WI38 (cell line): Measurements from ENCODE around the gene TNS2.

Source experiments
- H3K4me3 ChIP-seq: 2 replicates; pipeline ENCODE4 v1.5.1; 2011; ENCODE audit warnings: low read depth, mild to moderate bottlenecking, control low read depth, low read length
- CTCF ChIP-seq: IDR thresholded peaks from 2 replicates; pipeline ENCODE4 v1.5.1; 2012; ENCODE audit warnings: low read depth, mild to moderate bottlenecking, control low read depth, low read length

Gene TNS2

GRCh38 chr12:53049571-53050318 lies at the start of gene TNS2:
TSS of gene TNS2 (plus strand) at chr12:53050065. CDS start at chr12:53050186, 121 bp downstream.
- TF ChIP-seq CTCF: no peak
- H3K4me3 ChIP-seq: peak within 1 kb of the TSS; percentile 80

DNA sequence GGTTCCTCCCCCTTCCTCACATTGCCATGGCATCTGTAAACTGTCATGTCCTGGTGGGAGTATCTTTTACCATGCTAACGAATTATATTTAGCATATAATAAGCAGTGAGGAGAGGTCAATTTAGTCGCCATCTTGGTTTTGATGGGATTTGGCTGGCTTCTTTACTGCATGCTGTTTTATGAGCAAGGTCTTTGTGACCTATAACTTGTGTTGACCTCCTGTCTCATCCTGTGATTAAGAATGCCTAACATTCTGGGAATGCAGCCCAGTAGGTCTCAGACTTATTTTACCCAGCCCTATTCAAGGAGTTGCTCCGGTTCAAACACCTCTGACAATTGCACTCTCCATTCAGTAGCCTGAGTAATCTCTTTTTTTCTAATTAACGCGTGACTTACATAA lies 45.7 kb upstream of the TNS2 start:
- no peak overlapping the region for H3K4me3 ChIP-seq
- no peak for TF ChIP-seq CTCF

- no peak for TF ChIP-seq CTCF
- H3K4me3 ChIP-seq: no peak overlapping the region
Observed at GRCh38 chr12:53004582-53004981, 45.3 kb upstream of the TNS2 start.

DNA sequence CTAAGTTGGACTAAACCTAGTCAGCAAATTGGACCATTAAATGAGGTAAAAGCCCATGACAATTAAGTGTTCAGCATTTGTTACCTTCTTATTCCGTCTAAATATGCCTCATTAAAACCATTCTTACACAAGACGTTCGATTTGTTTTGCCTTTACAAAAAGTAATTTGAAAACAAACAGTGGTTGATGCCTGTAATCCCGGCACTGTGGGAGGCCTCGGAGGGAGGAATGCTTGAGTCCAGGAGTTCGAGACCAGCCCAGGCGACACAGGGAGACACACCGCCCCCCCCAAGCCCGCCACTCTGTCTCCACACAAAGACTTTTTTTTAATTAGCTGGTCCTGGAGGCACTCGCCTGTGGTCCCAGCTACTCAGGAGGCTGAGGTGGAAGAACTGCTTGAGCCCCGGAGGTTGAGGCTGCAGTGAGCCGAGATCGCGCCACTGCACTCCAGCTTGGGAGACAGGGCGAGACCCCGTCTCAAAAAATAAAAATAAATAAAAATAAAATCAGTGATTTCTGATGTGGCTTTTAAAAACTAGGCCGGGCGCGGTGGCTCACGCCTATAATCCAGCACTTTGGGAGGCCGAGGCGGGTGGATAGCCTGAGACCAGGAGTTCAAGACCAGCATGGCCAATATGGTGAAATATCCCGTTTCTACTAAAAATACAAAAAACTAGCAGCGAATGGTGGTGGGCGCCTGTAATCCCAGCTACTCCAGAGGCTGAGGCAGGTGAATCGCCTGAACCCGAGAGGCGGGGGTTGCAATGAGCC lies 44.5 kb upstream of the TNS2 start:
- TF ChIP-seq CTCF: no peak

DNA sequence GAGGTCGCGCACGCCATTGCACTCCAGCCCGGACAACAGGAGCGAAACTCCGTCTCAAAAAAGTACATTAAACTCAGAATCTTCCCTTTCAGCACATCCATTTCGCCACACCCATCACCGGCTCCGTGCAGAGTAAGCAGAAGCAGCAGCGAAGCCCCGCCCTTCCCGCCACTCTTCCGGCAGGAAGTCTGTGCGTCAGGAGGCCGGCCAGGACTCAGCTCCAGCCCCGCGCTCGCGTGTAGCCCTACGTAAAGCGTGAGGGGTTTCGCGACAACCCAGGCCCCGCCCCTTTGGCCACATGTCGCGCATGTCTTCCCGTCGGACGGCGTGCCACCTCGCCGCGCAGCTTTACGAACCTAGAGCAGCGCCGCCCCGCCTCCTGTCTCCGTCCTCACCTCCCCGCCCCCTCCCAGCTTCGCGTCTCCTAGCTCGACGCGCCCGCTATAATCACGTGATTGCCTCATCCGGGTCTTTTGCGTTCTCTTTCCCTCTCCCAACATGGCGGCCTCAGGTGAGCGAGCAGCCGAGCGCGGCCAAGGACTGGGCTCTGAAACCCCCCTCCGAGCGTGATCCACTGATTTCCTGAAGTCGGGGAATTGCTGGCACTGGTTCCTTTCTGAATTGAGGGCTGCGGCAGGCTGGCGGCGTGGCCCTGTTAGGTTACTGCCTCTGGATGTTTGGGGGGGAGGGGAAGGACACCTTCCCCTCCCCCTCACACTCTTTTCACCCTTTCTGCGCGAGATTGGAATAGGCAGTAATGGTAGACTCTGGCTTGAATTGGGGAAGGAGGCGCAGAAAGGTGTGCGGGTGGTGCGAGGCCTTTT lies 43.7 kb upstream of the TNS2 start, which contains the start of gene EIF4B:
Gene EIF4B, plus strand, starts transcription at position 471 of the 824 bp plus-strand sequence. Its CDS starts 28 bp downstream, at position 499.
- H3K4me3 ChIP-seq: peak within 1 kb of the TSS; percentile 100
- TF ChIP-seq CTCF: no peak

More for the DNA sequence above, 44.5 kb upstream of the TNS2 start:
- peak overlapping the region; percentile 100 for H3K4me3 ChIP-seq

GRCh38 chr12:53006810-53007309 lies 43.0 kb upstream of the TNS2 start:
- H3K4me3 ChIP-seq: peak overlapping the region; percentile 100

More at GRCh38 chr12:53006810-53007309, 43.0 kb upstream of the TNS2 start:
- no peak for TF ChIP-seq CTCF
